ENCODE results near the gene PXDN. TPM values are rescaled to one million over a fixed set of nuclear protein-coding genes. Genes with fewer than 3 reads are reported as not detected.

Gene PXDN
- total RNA-seq, 4 donors from 2014 or later = 0.72 to 10.9 (median 5.9) TPM

DNA sequence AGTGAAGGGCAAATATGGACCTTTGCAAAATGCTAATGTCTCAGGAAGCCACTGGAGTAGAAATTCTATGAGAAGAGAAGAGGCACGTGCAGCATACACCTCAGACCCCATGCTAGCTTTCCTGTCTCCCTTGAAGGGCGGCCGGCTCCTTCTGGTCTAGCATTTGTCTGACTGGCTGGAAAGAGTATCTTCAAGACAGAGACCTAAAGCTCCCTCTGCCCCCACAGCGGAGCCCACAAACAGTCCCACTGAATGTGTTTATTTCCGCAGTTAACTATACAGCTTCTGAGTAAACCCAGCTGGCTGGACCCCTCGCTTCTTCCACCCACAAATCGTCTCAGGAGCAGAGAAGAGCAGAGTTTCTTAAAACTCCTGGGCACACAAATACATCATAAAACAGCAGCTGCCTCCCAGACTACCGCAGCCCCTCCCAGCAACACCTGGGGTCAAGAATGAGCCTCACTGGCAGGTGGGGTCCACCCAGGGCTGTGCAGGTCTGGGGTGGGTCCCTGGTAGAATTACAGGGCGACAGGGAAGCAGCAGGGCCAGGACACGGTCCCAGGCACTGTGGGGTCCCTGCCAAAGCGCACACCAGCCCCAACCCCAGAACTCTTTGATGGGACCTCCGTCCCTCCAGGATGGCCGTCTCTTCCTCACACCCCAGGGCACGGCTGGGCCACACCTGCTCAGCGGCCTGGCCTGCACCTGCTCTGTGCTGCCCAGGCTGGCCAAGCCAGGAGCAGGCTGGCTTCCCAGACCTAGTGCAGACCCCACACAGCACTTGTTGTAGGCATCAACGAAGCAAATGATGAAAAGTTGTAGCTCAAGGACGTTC lies 103.8 kb downstream of the PXDN start:
- DNase-seq = no peak
- Histone ChIP-seq H3K27ac (no peak overlapping the region), H3K27me3 (no peaks in the 10 kb centered on the region), H3K4me3 (no peak overlapping the region), H3K36me3 (peaks cover 0 to 24% (median 0%) of the 10 kb centered on the region in 3 donors), H3K4me1 (no peaks in the 10 kb centered on the region), H3K9me3 (no peaks in the 10 kb centered on the region)
- no peak for TF ChIP-seq POLR2A (IDR thresholded peaks at IDR 0.05)
- TF ChIP-seq, protein P1, sequence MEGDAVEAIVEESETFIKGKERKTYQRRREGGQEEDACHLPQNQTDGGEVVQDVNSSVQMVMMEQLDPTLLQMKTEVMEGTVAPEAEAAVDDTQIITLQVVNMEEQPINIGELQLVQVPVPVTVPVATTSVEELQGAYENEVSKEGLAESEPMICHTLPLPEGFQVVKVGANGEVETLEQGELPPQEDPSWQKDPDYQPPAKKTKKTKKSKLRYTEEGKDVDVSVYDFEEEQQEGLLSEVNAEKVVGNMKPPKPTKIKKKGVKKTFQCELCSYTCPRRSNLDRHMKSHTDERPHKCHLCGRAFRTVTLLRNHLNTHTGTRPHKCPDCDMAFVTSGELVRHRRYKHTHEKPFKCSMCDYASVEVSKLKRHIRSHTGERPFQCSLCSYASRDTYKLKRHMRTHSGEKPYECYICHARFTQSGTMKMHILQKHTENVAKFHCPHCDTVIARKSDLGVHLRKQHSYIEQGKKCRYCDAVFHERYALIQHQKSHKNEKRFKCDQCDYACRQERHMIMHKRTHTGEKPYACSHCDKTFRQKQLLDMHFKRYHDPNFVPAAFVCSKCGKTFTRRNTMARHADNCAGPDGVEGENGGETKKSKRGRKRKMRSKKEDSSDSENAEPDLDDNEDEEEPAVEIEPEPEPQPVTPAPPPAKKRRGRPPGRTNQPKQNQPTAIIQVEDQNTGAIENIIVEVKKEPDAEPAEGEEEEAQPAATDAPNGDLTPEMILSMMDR (IDR thresholded peaks at IDR 0.05) = no peak
- WGBS, 2 donors = 87% methylated on average over 6 to 14 of the region's 17 CpGs
- intact Hi-C loops (cut with DNase I) = no loop called here

DNA sequence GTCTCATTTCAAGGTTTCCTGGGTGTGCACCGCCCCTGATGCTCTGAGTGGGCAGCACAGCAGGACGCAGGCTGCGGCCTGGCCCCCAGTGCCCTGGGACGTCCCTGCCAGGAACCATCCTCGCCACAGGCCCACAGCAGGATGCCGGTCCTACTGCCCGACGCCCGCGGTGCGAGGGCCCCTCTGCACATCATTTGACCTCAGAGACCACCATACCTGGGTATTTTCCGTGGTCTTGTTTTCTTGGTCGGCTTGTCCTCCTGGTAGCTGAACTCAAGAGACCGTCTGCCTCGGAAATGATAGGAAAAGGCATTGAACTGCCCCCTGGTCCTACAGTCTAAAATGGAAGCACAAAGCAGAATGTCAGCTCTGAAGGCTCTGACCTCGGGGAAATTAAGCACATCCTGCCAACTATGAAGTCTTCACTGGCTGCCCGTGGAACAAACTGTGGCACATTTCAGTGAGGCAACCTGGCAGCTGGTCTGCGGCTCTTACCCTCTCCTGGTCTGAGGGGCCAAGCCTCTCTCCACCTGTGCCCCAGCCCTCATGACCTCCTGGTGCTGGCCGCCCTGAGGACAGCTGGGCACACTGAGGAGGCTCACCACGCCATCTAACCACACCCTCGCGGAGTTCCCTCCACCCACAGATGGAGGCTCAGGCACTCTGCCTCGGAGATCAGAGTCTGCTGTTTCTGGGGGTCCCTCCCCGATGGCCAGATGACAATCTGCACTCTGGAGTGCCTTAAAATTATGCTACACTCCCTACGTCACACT lies 105.0 kb downstream of the PXDN start:
- Histone ChIP-seq H3K4me1 (no peaks in the 10 kb centered on the region), H3K9me3 (no peaks in the 10 kb centered on the region), H3K4me3 (no peak overlapping the region), H3K36me3 (peaks cover 0 to 33% (median 0%) of the 10 kb centered on the region in 3 donors), H3K27ac (no peak overlapping the region), H3K27me3 (peaks cover 0 to 6% (median 0%) of the 10 kb centered on the region in 4 donors)
- no peak for DNase-seq
- TF ChIP-seq, protein P1 (IDR thresholded peaks at IDR 0.05) = no peak
- no peak for TF ChIP-seq POLR2A (IDR thresholded peaks at IDR 0.05)
- WGBS, 2 donors = 87 to 90% methylated on average over 6 to 10 of the region's 25 CpGs
- intact Hi-C loops (cut with DNase I) = no loop called here

DNA sequence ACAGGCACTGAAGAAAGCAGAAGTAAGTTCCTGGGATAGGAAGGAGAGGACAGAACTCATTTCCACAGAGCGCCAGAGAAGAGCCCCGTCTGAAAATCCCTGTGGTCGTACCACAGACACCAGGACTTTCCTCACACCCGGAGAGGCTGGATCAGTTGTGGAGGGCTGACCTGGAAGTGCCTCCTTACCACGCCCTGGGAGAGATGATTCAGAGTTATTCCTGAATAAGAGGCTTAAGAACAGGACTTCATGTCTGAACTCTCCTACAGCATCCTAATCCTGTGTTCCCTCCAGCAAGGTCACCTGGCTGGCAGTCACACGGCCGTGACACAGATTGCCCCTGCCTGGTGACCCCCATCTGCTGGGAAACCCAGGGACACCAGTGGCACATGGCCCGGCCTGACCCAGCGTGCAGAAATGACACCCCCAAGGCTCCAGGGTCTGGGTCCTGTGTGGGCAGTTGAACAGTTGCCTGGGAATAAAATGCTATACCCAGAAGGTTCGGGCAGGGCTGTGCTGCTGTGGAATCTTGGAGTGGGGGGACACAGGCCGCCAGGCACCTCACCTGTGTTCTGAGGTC lies 105.9 kb downstream of the PXDN start:
- DNase-seq = no peak
- TF ChIP-seq, protein P1 (IDR thresholded peaks at IDR 0.05) = no peak
- no peak for TF ChIP-seq POLR2A (IDR thresholded peaks at IDR 0.05)
- H3K9me3 ChIP-seq = no peaks in the 10 kb centered on the region
- no peak overlapping the region for H3K4me3 ChIP-seq
- H3K4me1 ChIP-seq = peaks cover 0 to 9% (median 0%) of the 10 kb centered on the region in 3 donors
- H3K27me3 ChIP-seq = peaks cover 0 to 6% (median 0%) of the 10 kb centered on the region in 4 donors
- H3K36me3 ChIP-seq = peaks cover 0 to 39% (median 0%) of the 10 kb centered on the region in 3 donors
- no peak overlapping the region for H3K27ac ChIP-seq
- WGBS, 2 donors = 33 to 47% methylated on average over 5 to 8 of the region's 11 CpGs
- intact Hi-C loops (cut with DNase I) = no loop called here

DNA sequence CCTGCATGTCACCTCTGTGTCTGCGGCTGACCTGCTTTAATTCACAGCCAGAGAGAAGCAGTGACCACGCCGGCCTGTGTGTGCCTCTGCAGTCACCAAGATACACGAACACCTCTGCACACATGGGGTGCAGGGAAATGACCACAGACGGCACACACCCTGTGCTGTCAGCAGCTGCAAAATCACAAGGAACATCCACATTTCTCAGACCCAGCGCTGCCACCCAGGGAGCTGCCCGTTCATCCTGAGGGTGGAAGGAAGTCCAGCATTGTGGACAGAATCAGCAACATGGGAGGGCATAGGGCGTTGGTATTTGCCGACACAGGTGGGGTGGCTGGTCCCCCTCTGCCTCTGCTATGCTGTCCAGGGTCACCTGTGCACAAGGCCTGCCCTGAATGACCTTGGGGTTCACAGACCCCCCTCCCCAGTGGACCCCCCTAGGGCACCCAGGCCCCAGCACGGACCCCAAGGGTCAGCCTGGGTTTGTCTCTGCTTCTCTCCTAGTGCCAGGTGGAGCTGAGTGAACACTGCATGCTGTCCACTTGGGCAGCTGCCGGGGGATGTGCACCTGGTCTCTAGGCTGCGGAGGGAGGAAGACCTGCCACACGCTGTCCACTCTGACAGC lies 107.4 kb downstream of the PXDN start:
- H3K9me3 ChIP-seq = no peaks in the 10 kb centered on the region
- peaks cover 0 to 6% (median 0%) of the 10 kb centered on the region in 4 donors for H3K27me3 ChIP-seq
- no peak for TF ChIP-seq POLR2A (IDR thresholded peaks at IDR 0.05)
- TF ChIP-seq, protein P1 (IDR thresholded peaks at IDR 0.05) = no peak
- no peak overlapping the region for H3K4me3 ChIP-seq
- H3K27ac ChIP-seq = no peak overlapping the region
- DNase-seq = no peak
- peaks cover 0 to 50% (median 0%) of the 10 kb centered on the region in 3 donors for H3K36me3 ChIP-seq
- 68 to 82% methylated on average over 4 to 6 of the region's 13 CpGs for WGBS, 2 donors
- intact Hi-C loops (cut with DNase I) = no loop called here
- H3K4me1 ChIP-seq = peaks cover 0 to 23% (median 0%) of the 10 kb centered on the region in 3 donors

Data from esophagus squamous epithelium (tissue), 5 donors.